Measurements from ENCODE around the gene AUTS2. TPM values are rescaled to one million over a fixed set of nuclear protein-coding genes. Genes with fewer than 3 reads are reported as not detected.
A peak's percentile ranks its signal among the peaks of the same experiment; 100 is the strongest.

The AUTS2 gene
- total RNA-seq, 1 experiment from 2014 or later, result 256 TPM

- H3K4me1 Mint-ChIP-seq, result peaks cover 16 to 17% of the 10 kb centered on the region in 2 experiments
- H3K4ac ChIP-seq (ENCODE audit: low read depth, low read length), result no peak overlapping the region
- no peak overlapping the region for H3K14ac ChIP-seq (ENCODE audit: insufficient read depth, low read length)
- no peaks in the 10 kb centered on the region for H3K23me2 ChIP-seq (ENCODE audit: insufficient read length, low read depth, low read length, poor library complexity, severe bottlenecking)
- H2BK5ac ChIP-seq (ENCODE audit: insufficient read length, low read length), result no peak overlapping the region
- no peaks in the 10 kb centered on the region for H3K27me3 Mint-ChIP-seq (ENCODE audit: low read depth)
- peaks cover 5% of the 10 kb centered on the region; the same call in 1 of the 2 replicates for H3K4me1 ChIP-seq (ENCODE audit: insufficient read depth, low read length)
- H4K20me1 ChIP-seq (ENCODE audit: control insufficient read depth, insufficient read depth, insufficient read length), result no peaks in the 10 kb centered on the region
- no peak overlapping the region for H2BK20ac ChIP-seq (ENCODE audit: low read depth, low read length, poor library complexity, severe bottlenecking)
- H4K91ac ChIP-seq (ENCODE audit: insufficient read length, low read depth, low read length), result no peak overlapping the region
- H3K79me1 ChIP-seq (ENCODE audit: insufficient read depth, low read depth, low read length, poor library complexity, severe bottlenecking), result no peaks in the 10 kb centered on the region
- H3K4me2 ChIP-seq (ENCODE audit: insufficient read depth, insufficient read length, low read length), result no peak overlapping the region
- no peak overlapping the region for H2BK120ac ChIP-seq (ENCODE audit: low read depth, low read length, poor library complexity, severe bottlenecking)
- DNase-seq, result peak; percentile 72
- no peak overlapping the region for H3T11ph ChIP-seq (ENCODE audit: low read length)
- no peak overlapping the region for H4K5ac ChIP-seq (ENCODE audit: insufficient read length, low read depth, low read length)
- no peaks in the 10 kb centered on the region for H3K9me3 ChIP-seq (ENCODE audit: control insufficient read depth, low read depth, low read length)
- no peak overlapping the region for H3K4me3 Mint-ChIP-seq
- no peak overlapping the region for H2BK12ac ChIP-seq (ENCODE audit: insufficient read length, low read depth, low read length)
- no peak overlapping the region for H2AK5ac ChIP-seq (ENCODE audit: insufficient read length, low read length)
- H3K27me3 ChIP-seq (ENCODE audit: insufficient read depth, low read length), result no peaks in the 10 kb centered on the region
- H3K27ac ChIP-seq (ENCODE audit: insufficient read length, low read depth, low read length), result no peak overlapping the region
- H4K8ac ChIP-seq (replicated peaks; ENCODE audit: insufficient read length, low read depth, low read length), result no peak overlapping the region
- H3K9ac ChIP-seq (ENCODE audit: extremely low read depth, insufficient read length, low read length), result no peak overlapping the region
- WGBS (ENCODE audit: extremely low coverage, insufficient read length, low lambda C conversion rate), result no CpG with 5 or more reads among the region's 1 CpG
- no peak overlapping the region for H3K23ac ChIP-seq (ENCODE audit: insufficient read length, low read depth, low read length)
- no peak overlapping the region for H2AFZ ChIP-seq (ENCODE audit: low read length)
- no peak overlapping the region for H3K18ac ChIP-seq (ENCODE audit: insufficient read length, low read depth, low read length)
- H3K36me3 Mint-ChIP-seq (ENCODE audit: insufficient read depth in 1 of 3, low read depth in 3 of 3), result no peaks in the 10 kb centered on the region
- 0 out of 7 replicates have a peak overlapping the region, but pooled peaks of 2 of the 3 experiments have one; percentile 10 to 35 for H3K27ac Mint-ChIP-seq
- H3K9me3 Mint-ChIP-seq, result no peaks in the 10 kb centered on the region
- H2BK15ac ChIP-seq (ENCODE audit: low read depth, low read length), result no peak overlapping the region
- H3K56ac ChIP-seq (ENCODE audit: insufficient read length, low read depth, low read length), result no peak overlapping the region
- no peak for TF ChIP-seq CTCF (conservative IDR thresholded peaks at IDR 0.05)
- H3K79me2 ChIP-seq (ENCODE audit: insufficient read depth, low read length), result no peaks in the 10 kb centered on the region
Measured at GRCh38 chr7:70044064-70044463, 445.8 kb downstream of the AUTS2 start.

Measured in H9 (cell line).